GM23338 (cell line): ENCODE data around the gene TMEM175. TPM values are rescaled to one million over a fixed set of nuclear protein-coding genes. Genes with fewer than 3 reads are reported as not detected.

ENCODE experiments used
- ATAC-seq: fragments of 200-7000 bp; cut with Tn5 transposase; 3 replicates; pipeline ENCODE4 v1.9.1; 2020
- DNase-seq: peaks from one replicate; pipeline ENCODE4 v3.0.0-alpha.2; 2015; ENCODE audit warnings: low spot score
- H2AFZ ChIP-seq: fragments of 200-600 bp; sonication (generic); 2 replicates; pipeline ENCODE4 v1.8.0; 2016; ENCODE audit warnings: antibody characterized with exemption, mild to moderate bottlenecking, moderate library complexity
- H3F3A ChIP-seq: fragments of 200-600 bp; sonication (generic); replicated peaks from 2 replicates; pipeline ENCODE4 v1.8.0; 2017; ENCODE audit warnings: antibody characterized with exemption, mixed run types, low read depth
- H3K27ac ChIP-seq: fragments of 200-600 bp; sonication (generic); 2 replicates; pipeline ENCODE4 v1.6.1; 2016; ENCODE audit warnings: low read depth
- H3K27me3 ChIP-seq: fragments of 200-600 bp; sonication (generic); 2 replicates; pipeline ENCODE4 v1.8.0; 2016; ENCODE audit warnings: mild to moderate bottlenecking, mixed run types, moderate library complexity; ENCODE audit not compliant: insufficient read depth
- H3K36me3 ChIP-seq: fragments of 200-600 bp; sonication (generic); 2 replicates; pipeline ENCODE4 v1.8.0; 2016; ENCODE audit warnings: mild to moderate bottlenecking; ENCODE audit not compliant: insufficient read depth
- H3K4me1 ChIP-seq: fragments of 200-600 bp; sonication (generic); 2 replicates; pipeline ENCODE4 v1.8.0; 2016; ENCODE audit warnings: mild to moderate bottlenecking, moderate library complexity; ENCODE audit not compliant: insufficient read depth
- H3K4me2 ChIP-seq: fragments of 200-600 bp; sonication (generic); 2 replicates; pipeline ENCODE4 v1.7.1; 2017; ENCODE audit warnings: mixed run types
- H3K4me3 ChIP-seq: fragments of 200-600 bp; sonication (generic); 2 replicates; pipeline ENCODE4 v1.6.1; 2016; ENCODE audit warnings: mixed run types
- H3K79me2 ChIP-seq: fragments of 200-600 bp; sonication (generic); replicated peaks from 2 replicates; pipeline ENCODE4 v1.8.0; 2017; ENCODE audit warnings: mild to moderate bottlenecking; ENCODE audit not compliant: insufficient read depth
- H3K9me2 ChIP-seq: fragments of 200-600 bp; sonication (generic); 2 replicates; pipeline ENCODE4 v1.8.0; 2017; ENCODE audit not compliant: insufficient read depth
- H4K20me1 ChIP-seq: fragments of 200-600 bp; sonication (generic); replicated peaks from 2 replicates; pipeline ENCODE4 v1.8.0; 2017; ENCODE audit warnings: mild to moderate bottlenecking; ENCODE audit not compliant: insufficient read depth
- H3K27ac Mint-ChIP-seq: 2 replicates; pipeline ENCODE4 v1.8.0; 2020; ENCODE audit warnings: inconsistent platforms, mild to moderate bottlenecking, moderate library complexity, mixed read lengths
- H3K27me3 Mint-ChIP-seq: 3 replicates; pipeline ENCODE4 v1.8.0; 2022; ENCODE audit warnings: low read depth, mild to moderate bottlenecking, moderate library complexity, mixed read lengths, inconsistent platforms; ENCODE audit not compliant: insufficient read depth, poor library complexity
- H3K36me3 Mint-ChIP-seq: 3 replicates; pipeline ENCODE4 v1.8.0; 2021; ENCODE audit warnings: low read depth, mild to moderate bottlenecking, inconsistent platforms, moderate library complexity, mixed read lengths
- H3K4me1 Mint-ChIP-seq: 3 replicates; pipeline ENCODE4 v1.8.0; 2020; ENCODE audit warnings: mild to moderate bottlenecking, inconsistent platforms, mixed read lengths
- H3K4me3 Mint-ChIP-seq: 3 replicates; pipeline ENCODE4 v1.8.0; 2021; ENCODE audit warnings: moderate library complexity, mild to moderate bottlenecking, inconsistent platforms, mixed read lengths
- H3K9me3 Mint-ChIP-seq: 3 replicates; pipeline ENCODE4 v1.8.0; 2020; ENCODE audit warnings: moderate library complexity, mild to moderate bottlenecking, inconsistent platforms, mixed read lengths
- EZH2 ChIP-seq: fragments of 200-600 bp; sonication (generic); IDR thresholded peaks from one replicate; pipeline ENCODE4 v1.8.0; 2017; ENCODE audit warnings: antibody characterized with exemption, mild to moderate bottlenecking, low read depth; ENCODE audit not compliant: unreplicated experiment
- POLR2AphosphoS5 ChIP-seq: IDR thresholded peaks from 2 replicates; pipeline ENCODE4 v1.6.1; 2016; ENCODE audit warnings: antibody characterized with exemption, low read depth
- STAT1 ChIP-seq: IDR thresholded peaks from one replicate; pipeline ENCODE4 v1.6.1; 2016; ENCODE audit warnings: antibody characterized with exemption; ENCODE audit not compliant: unreplicated experiment
- ZNF114 ChIP-seq: fragments of 250-450 bp; sonication (Bioruptor Pico); IDR thresholded peaks from 2 replicates; pipeline ENCODE4 v1.5.0; 2020; ENCODE audit warnings: mild to moderate bottlenecking, moderate library complexity
- ZNF331 ChIP-seq: fragments of 250-450 bp; sonication (Bioruptor Pico); IDR thresholded peaks from 2 replicates; pipeline ENCODE4 v1.5.0; 2020; ENCODE audit warnings: low read depth, mild to moderate bottlenecking, moderate library complexity
- polyA plus RNA-seq: library from polyadenylated mRNA; unstranded; fragments of >200 nt; fragmentation: Nextera tagmentation; extraction: Ambion mirVana; gene quantifications from 2 replicates; pipeline ENCODE4 v1.2.1, GENCODE V29; 2016
- total RNA-seq: library from RNA; depleted of rRNA; stranded (reverse); fragments of >200 nt; shearing (Covaris generic); gene quantifications from 2 replicates; pipeline ENCODE4 v1.2.3, GENCODE V29; 2014
- TF ChIP-seq, protein P1 (sequence below): IDR thresholded peaks from one replicate; pipeline ENCODE4 v1.6.1; 2018; ENCODE audit warnings: antibody characterized with exemption; ENCODE audit not compliant: unreplicated experiment
- TF ChIP-seq, protein P2 (sequence below): IDR thresholded peaks from 2 replicates; pipeline ENCODE4 v1.6.1; 2016; ENCODE audit warnings: antibody characterized with exemption

TMEM175 gene
- total and polyA plus RNA-seq, 2 experiments from 2014 or later = 8.0 to 11.4 TPM

- no peak overlapping the region for H2AFZ ChIP-seq
- H3F3A ChIP-seq = 0 out of 2 replicates have a peak, but pooled peaks cover 3% of the 10 kb centered on the region
- ATAC-seq (no peak), DNase-seq (no peak)
- H3K27me3 ChIP-seq = no peaks in the 10 kb centered on the region
- no peak for TF ChIP-seq EZH2
- TF ChIP-seq, protein P1, sequence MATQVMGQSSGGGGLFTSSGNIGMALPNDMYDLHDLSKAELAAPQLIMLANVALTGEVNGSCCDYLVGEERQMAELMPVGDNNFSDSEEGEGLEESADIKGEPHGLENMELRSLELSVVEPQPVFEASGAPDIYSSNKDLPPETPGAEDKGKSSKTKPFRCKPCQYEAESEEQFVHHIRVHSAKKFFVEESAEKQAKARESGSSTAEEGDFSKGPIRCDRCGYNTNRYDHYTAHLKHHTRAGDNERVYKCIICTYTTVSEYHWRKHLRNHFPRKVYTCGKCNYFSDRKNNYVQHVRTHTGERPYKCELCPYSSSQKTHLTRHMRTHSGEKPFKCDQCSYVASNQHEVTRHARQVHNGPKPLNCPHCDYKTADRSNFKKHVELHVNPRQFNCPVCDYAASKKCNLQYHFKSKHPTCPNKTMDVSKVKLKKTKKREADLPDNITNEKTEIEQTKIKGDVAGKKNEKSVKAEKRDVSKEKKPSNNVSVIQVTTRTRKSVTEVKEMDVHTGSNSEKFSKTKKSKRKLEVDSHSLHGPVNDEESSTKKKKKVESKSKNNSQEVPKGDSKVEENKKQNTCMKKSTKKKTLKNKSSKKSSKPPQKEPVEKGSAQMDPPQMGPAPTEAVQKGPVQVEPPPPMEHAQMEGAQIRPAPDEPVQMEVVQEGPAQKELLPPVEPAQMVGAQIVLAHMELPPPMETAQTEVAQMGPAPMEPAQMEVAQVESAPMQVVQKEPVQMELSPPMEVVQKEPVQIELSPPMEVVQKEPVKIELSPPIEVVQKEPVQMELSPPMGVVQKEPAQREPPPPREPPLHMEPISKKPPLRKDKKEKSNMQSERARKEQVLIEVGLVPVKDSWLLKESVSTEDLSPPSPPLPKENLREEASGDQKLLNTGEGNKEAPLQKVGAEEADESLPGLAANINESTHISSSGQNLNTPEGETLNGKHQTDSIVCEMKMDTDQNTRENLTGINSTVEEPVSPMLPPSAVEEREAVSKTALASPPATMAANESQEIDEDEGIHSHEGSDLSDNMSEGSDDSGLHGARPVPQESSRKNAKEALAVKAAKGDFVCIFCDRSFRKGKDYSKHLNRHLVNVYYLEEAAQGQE = no peak
- TF ChIP-seq POLR2AphosphoS5 = no peak
- no peak for TF ChIP-seq STAT1
- H3K4me1 Mint-ChIP-seq = peaks cover 8% of the 10 kb centered on the region
- H3K4me1 ChIP-seq = peaks cover 7% of the 10 kb centered on the region; the same call in 1 of the 2 replicates
- peak overlapping the region; percentile 66 for H3K27ac Mint-ChIP-seq
- no peaks in the 10 kb centered on the region for H3K9me2 ChIP-seq
- H3K4me3 ChIP-seq = no peak overlapping the region
- 0 out of 2 replicates have a peak, but pooled peaks cover 6% of the 10 kb centered on the region for H3K79me2 ChIP-seq
- peaks cover 12% of the 10 kb centered on the region for H3K27me3 Mint-ChIP-seq
- H3K27ac ChIP-seq = no peak overlapping the region
- no peaks in the 10 kb centered on the region; the same call in 1 of the 2 replicates for H4K20me1 ChIP-seq
- peaks cover 7% of the 10 kb centered on the region; the same call in 2 of the 3 replicates for H3K36me3 Mint-ChIP-seq
- H3K4me2 ChIP-seq = no peak overlapping the region
- no peaks in the 10 kb centered on the region for H3K36me3 ChIP-seq
- H3K4me3 Mint-ChIP-seq = no peak overlapping the region
- peaks cover under 1% of the 10 kb centered on the region; the same call in 1 of the 3 replicates for H3K9me3 Mint-ChIP-seq
Observed at GRCh38 chr4:900073-900472, 32.2 kb upstream of the TMEM175 start.

DNA sequence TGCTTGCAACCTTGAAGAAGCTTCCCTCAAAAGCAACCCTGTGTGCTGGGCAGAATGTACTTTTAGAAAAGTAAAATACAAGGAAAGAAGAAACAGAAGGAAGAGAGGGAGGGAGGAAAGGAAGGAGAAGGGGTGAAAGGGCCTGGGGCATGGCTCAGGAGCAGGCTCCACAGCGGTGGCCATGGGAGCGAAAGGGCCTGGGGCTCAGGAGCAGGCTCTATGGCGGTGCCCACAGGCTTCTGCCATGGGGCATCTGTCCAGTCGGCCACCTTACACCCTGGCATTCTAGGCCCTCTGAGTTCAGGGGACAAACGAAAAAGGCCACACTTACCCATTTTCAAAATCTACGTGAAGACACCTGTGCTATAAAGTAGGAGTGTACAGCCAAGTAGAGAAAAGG, 31.5 kb upstream of the TMEM175 start:
- H3K27me3 ChIP-seq = no peaks in the 10 kb centered on the region
- no peak overlapping the region for H3K27ac Mint-ChIP-seq
- H3K27ac ChIP-seq = no peak overlapping the region
- no peak for DNase-seq
- H3K9me2 ChIP-seq = no peaks in the 10 kb centered on the region
- H4K20me1 ChIP-seq = no peaks in the 10 kb centered on the region; the same call in 1 of the 2 replicates
- no peak overlapping the region for H3K4me3 Mint-ChIP-seq
- no peak for ATAC-seq
- peaks cover 14% of the 10 kb centered on the region for H3K36me3 Mint-ChIP-seq
- 0 out of 2 replicates have a peak, but pooled peaks cover 8% of the 10 kb centered on the region for H3F3A ChIP-seq
- H3K27me3 Mint-ChIP-seq = peaks cover 10% of the 10 kb centered on the region
- H3K4me1 ChIP-seq = peaks cover 7% of the 10 kb centered on the region; the same call in 1 of the 2 replicates
- no peaks in the 10 kb centered on the region for H3K36me3 ChIP-seq
- peaks cover 8% of the 10 kb centered on the region for H3K4me1 Mint-ChIP-seq
- H3K9me3 Mint-ChIP-seq = peaks cover 4% of the 10 kb centered on the region; the same call in 2 of the 3 replicates
- H3K4me2 ChIP-seq = no peak overlapping the region
- 0 out of 2 replicates have a peak, but pooled peaks cover 7% of the 10 kb centered on the region for H3K79me2 ChIP-seq
- H2AFZ ChIP-seq = no peak overlapping the region
- no peak overlapping the region for H3K4me3 ChIP-seq
- no peak for TF ChIP-seq EZH2
- no peak for TF ChIP-seq ZNF114 (CRISPR knock-in tag)
- TF ChIP-seq STAT1 = no peak
- TF ChIP-seq, protein P1 = no peak
- TF ChIP-seq ZNF331 (CRISPR knock-in tag) = no peak
- TF ChIP-seq, protein P2, sequence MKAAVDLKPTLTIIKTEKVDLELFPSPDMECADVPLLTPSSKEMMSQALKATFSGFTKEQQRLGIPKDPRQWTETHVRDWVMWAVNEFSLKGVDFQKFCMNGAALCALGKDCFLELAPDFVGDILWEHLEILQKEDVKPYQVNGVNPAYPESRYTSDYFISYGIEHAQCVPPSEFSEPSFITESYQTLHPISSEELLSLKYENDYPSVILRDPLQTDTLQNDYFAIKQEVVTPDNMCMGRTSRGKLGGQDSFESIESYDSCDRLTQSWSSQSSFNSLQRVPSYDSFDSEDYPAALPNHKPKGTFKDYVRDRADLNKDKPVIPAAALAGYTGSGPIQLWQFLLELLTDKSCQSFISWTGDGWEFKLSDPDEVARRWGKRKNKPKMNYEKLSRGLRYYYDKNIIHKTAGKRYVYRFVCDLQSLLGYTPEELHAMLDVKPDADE = no peak
